Ureter (tissue), 1 donor: ENCODE results near the gene ZDHHC8. TPM values are rescaled to one million over a fixed set of nuclear protein-coding genes. Genes with fewer than 3 reads are reported as not detected.

Experiments used
- DNase-seq: peaks from one replicate; pipeline ENCODE4 v3.0.0-alpha.2; 2020; ENCODE audit warnings: low spot score
- total RNA-seq: library from RNA; stranded (reverse); gene quantifications from one replicate; pipeline ENCODE4 v1.2.4, GENCODE V29; 2023
- donor health status: DM: yes; HTN: yes; CAD: no.

ZDHHC8 gene
- total RNA-seq, 1 donor from 2014 or later: 64.2 TPM

GRCh38 chr22:20192972-20193760 is 61.6 kb downstream of the ZDHHC8 start:
- no peak for DNase-seq

GRCh38 chr22:20193761-20194494 is 62.3 kb downstream of the ZDHHC8 start:
- no peak for DNase-seq

GRCh38 chr22:20194681-20195593 is 63.3 kb downstream of the ZDHHC8 start:
- DNase-seq: no peak

DNA sequence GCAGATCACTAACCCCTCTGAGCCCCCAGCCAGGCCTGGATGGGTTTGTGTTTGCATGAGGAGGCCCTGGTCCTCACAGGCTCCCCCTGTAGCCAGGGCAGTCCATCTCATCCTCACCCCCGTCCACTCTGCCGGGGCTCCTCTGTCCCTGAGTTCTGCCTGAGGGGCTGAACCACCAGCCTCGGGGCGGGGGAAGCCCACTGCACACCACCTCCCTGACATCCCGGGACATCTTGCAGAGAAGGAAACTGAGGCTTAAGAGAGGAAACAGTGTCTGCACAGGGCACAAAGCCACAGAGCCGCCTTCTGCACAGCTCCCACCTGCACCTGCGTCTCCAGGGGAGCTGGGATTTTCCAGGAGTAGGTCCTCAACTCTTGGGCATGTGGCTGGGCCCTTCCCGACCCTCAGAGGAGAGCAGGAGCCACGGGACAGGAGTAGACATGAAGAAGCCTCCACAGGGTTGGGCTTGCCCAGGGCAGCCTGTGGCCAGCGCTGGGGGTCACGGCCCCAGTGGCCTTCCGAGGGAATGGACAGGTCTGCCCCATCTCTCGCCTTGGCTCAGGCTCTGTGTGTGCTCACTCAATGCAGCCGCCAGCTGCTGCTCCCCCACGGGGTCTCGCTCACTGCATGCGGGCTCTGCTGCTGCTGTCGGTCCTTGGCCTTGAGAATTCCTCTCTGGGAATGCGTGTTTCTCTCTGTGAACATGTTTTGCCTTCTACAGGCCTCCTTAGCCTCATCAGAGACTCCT is 64.7 kb downstream of the ZDHHC8 start:
- no peak for DNase-seq

Other genes starting within 250 kb of the ZDHHC8 start
- 202 TPM for gene COMT, start 190.0 kb upstream of the ZDHHC8 start, total RNA-seq
- 41.6 TPM for gene TXNRD2, start 190.0 kb upstream of the ZDHHC8 start, total RNA-seq
- 11.5 TPM for gene ARVCF, start 115.0 kb upstream of the ZDHHC8 start, total RNA-seq
- gene TANGO2, start 110.7 kb upstream of the ZDHHC8 start, total RNA-seq: 28.8 TPM
- gene DGCR8, start 51.6 kb upstream of the ZDHHC8 start, total RNA-seq: 49.0 TPM
- gene RANBP1, start 15.7 kb upstream of the ZDHHC8 start, total RNA-seq: 106 TPM
- gene TRMT2A, start 14.6 kb upstream of the ZDHHC8 start, total RNA-seq: 81.8 TPM
- 2.6 TPM for gene CCDC188, start 19.3 kb downstream of the ZDHHC8 start, total RNA-seq
- gene RTN4R, start 136.5 kb downstream of the ZDHHC8 start, total RNA-seq: 1.3 TPM
- 31.4 TPM for gene DGCR6L, start 188.3 kb downstream of the ZDHHC8 start, total RNA-seq